ENCODE measurements around the gene ITLN1. TPM values are rescaled to one million over a fixed set of nuclear protein-coding genes. Genes with fewer than 3 reads are reported as not detected.

Gene ITLN1
- total RNA-seq, 4 donors from 2014 or later = 0.90 to 1.2 TPM; not detected in 2

DNA sequence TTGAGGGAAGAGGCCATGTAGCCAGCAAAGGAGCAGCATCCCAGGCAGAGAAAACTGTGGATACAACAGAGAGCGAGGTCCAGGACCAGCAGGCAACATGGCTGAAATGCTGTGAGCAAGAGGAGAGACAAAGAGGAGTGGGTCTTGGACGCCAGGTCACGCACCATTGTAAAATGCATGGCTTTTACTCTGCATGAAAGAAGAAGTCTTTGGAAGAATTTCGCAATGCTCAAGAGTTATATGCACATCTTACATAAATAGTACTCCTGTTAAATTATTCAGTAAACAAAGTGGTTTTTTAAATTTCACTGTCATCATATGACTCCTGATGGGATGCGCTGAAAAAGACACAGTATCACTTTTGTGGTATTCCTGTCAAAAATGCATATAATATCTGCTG, 25.8 kb downstream of the ITLN1 start:
- no peaks in the 10 kb centered on the region for H3K4me1 ChIP-seq
- H3K9me3 ChIP-seq = no peaks in the 10 kb centered on the region
- H3K27ac ChIP-seq = no peak overlapping the region
- no peak overlapping the region for H3K4me3 ChIP-seq
- H3K36me3 ChIP-seq = no peaks in the 10 kb centered on the region
- H3K27me3 ChIP-seq = no peaks in the 10 kb centered on the region
- TF ChIP-seq CTCF (IDR thresholded peaks at IDR 0.05) = no peak
- TF ChIP-seq POLR2A (IDR thresholded peaks at IDR 0.05) = no peak
- intact Hi-C loops (cut with DNase I; ENCODE audit: low total_unique reads) = no loop called here
- no peak for DNase-seq

GRCh38 chr1:160858507-160858906, 26.5 kb downstream of the ITLN1 start:
- no peak for DNase-seq
- no peaks in the 10 kb centered on the region for H3K4me1 ChIP-seq
- H3K4me3 ChIP-seq = no peak overlapping the region
- no peak for TF ChIP-seq CTCF (IDR thresholded peaks at IDR 0.05)
- TF ChIP-seq POLR2A (IDR thresholded peaks at IDR 0.05) = no peak
- H3K27ac ChIP-seq = no peak overlapping the region
- no peaks in the 10 kb centered on the region for H3K36me3 ChIP-seq
- H3K9me3 ChIP-seq = no peaks in the 10 kb centered on the region
- intact Hi-C loops (cut with DNase I; ENCODE audit: low total_unique reads) = no loop called here
- no peaks in the 10 kb centered on the region for H3K27me3 ChIP-seq

DNA sequence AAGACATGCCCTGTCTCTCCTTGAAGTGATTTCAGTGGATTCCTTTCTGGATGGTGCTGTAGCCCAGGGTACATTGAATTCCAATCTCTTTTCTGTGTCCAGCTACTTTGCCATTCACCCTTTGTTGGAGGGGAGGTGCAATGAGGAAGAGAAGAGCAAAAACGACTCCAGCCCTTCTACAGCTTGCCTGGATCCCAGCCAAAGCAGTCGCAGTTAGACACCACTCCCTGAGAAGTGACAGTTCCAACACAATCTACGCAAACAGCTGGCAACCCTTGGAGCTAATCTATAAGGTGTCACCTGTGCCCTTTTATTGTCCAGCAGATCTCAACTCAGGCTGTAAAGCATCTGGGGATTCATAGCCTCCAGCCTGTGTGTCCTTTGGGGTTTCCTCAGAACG, 26.9 kb downstream of the ITLN1 start:
- Histone ChIP-seq H3K4me1 (no peaks in the 10 kb centered on the region), H3K4me3 (no peak overlapping the region), H3K36me3 (no peaks in the 10 kb centered on the region), H3K27me3 (no peaks in the 10 kb centered on the region), H3K9me3 (no peaks in the 10 kb centered on the region), H3K27ac (no peak overlapping the region)
- no peak for DNase-seq
- intact Hi-C loops (cut with DNase I; ENCODE audit: low total_unique reads) = no loop called here
- TF ChIP-seq CTCF (IDR thresholded peaks at IDR 0.05) (no peak), POLR2A (IDR thresholded peaks at IDR 0.05) (no peak)

DNA sequence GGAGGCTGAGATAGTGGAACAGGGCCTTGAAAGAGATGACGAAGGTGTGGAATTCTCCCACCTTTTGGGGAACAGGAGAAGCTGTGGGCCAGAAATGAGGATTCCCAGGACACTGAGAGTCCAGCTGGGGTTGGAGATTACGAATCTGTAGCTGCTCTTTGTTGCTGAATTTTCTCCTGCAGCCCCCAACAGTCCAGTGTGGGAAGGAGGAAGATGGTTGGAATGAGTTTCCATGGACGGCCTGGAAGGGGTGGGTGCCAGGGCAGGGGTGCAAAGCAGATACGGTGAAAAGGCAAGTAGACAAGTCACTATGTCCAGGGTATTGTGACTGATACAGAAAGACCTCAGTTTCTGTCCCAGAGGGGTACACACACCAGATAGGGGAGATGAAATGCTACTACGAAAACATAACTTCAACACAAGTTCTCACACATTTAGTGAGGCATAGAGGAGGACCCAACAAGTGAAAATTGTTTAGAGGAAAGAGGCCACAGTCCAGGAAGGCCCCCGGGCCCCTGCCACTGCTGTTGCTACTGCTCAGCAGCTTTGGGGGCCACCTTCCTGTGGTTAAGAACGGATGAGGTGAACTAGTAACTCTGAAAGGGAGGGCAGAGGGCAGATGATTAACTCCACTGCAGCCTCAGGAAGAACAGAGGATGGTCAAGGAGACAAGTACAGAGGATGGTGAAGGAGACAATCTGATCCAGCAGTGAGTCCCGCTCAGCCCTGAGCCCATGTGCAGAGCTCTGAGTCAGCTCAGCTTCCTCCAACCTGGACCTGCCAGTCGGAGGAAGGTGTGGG, 29.6 kb downstream of the ITLN1 start:
- intact Hi-C loops (cut with DNase I; ENCODE audit: low total_unique reads) = no loop called here
- no peaks in the 10 kb centered on the region for H3K36me3 ChIP-seq
- H3K9me3 ChIP-seq = no peaks in the 10 kb centered on the region
- no peaks in the 10 kb centered on the region for H3K4me1 ChIP-seq
- no peak overlapping the region for H3K27ac ChIP-seq
- no peak overlapping the region for H3K4me3 ChIP-seq
- DNase-seq = no peak
- no peaks in the 10 kb centered on the region for H3K27me3 ChIP-seq
- TF ChIP-seq CTCF (IDR thresholded peaks at IDR 0.05) (no peak), POLR2A (IDR thresholded peaks at IDR 0.05) (no peak)

DNA sequence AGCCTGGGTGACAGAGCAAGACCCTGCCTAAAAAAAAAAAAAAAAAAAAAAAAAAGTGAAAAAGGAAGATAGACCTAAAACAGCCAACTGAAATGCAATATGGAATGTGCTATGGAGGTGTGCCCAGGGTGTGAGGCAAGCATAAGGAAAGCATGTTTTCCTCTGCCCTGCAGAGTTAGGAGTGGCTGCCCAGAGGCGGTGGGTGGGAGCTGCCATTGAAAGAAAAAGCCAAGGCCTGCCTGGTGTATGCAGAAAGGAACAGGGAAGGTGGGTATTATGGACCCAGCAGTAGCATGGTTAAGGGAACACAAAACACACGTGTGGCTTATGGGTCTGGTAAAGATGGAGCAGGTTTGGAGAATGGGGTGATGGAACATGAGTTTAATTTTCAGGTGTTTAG, 31.2 kb downstream of the ITLN1 start:
- intact Hi-C loops (cut with DNase I; ENCODE audit: low total_unique reads) = no loop called here
- Histone ChIP-seq H3K4me3 (no peak overlapping the region), H3K4me1 (no peaks in the 10 kb centered on the region), H3K36me3 (no peaks in the 10 kb centered on the region), H3K27me3 (no peaks in the 10 kb centered on the region), H3K27ac (no peak overlapping the region), H3K9me3 (no peaks in the 10 kb centered on the region)
- DNase-seq = no peak
- no peak for TF ChIP-seq POLR2A (IDR thresholded peaks at IDR 0.05)
- no peak for TF ChIP-seq CTCF (IDR thresholded peaks at IDR 0.05)

Data from uterus (tissue), 4 donors.